Small intestine (tissue), 7 donors: ENCODE measurements around the gene DOCK1. TPM values are rescaled to one million over a fixed set of nuclear protein-coding genes. Genes with fewer than 3 reads are reported as not detected.

ENCODE experiments used
- DNase-seq, 2 donors: peaks; one replicate each; pipeline versions ENCODE4 v3.0.0 to v3.0.0-alpha.2; 2013
- FAIRE-seq: peaks from 2 replicates; lab custom pipeline; 2012; peaks lifted over from hg19 to GRCh38; lab: Jason Lieb, UNC
- H3K27ac ChIP-seq, 3 donors: one replicate each; pipeline ENCODE4 v1.5.1; 2013; ENCODE audit warnings: low read length in 2 of 3, mild to moderate bottlenecking in 2 of 3, control low read depth in 1 of 3, inconsistent platforms in 1 of 3, low read depth in 1 of 3, moderate library complexity in 1 of 3
- H3K27me3 ChIP-seq, 3 donors: one replicate each; pipeline ENCODE4 v1.6.1; 2013; ENCODE audit warnings: low read length in 3 of 3, inconsistent platforms in 1 of 3; ENCODE audit not compliant: control insufficient read depth in 3 of 3, insufficient read depth in 3 of 3
- H3K36me3 ChIP-seq, 3 donors: one replicate each; pipeline ENCODE4 v1.6.1; 2013; ENCODE audit warnings: low read length in 3 of 3, inconsistent platforms in 1 of 3, low read depth in 1 of 3, mild to moderate bottlenecking in 1 of 3, moderate library complexity in 1 of 3; ENCODE audit not compliant: control insufficient read depth in 3 of 3, insufficient read depth in 2 of 3
- H3K4me1 ChIP-seq, 3 donors: one replicate each; pipeline ENCODE4 v1.6.1; 2013; ENCODE audit warnings: low read length in 2 of 3, inconsistent platforms in 1 of 3, low read depth in 1 of 3, mild to moderate bottlenecking in 1 of 3, moderate library complexity in 1 of 3; ENCODE audit not compliant: control insufficient read depth in 3 of 3, insufficient read depth in 2 of 3
- H3K4me3 ChIP-seq, 3 donors: one replicate each; pipeline ENCODE4 v1.5.1; 2013; ENCODE audit warnings: low read length in 3 of 3, control low read depth in 1 of 3, inconsistent platforms in 1 of 3, low read depth in 1 of 3, mild to moderate bottlenecking in 1 of 3, moderate library complexity in 1 of 3
- H3K9me3 ChIP-seq, 2 donors: one replicate each; pipeline ENCODE4 v1.6.1; 2013; ENCODE audit warnings: low read depth in 1 of 2, low read length in 1 of 2; ENCODE audit not compliant: control insufficient read depth in 2 of 2, insufficient read depth in 1 of 2
- WGBS, 3 donors: extraction: QIAGEN DNeasy Blood & Tissue Kit; methylation state at CpG; one replicate each; pipeline ENCODE4 v1.1.7; 2013; 5-methylcytosine and 5-hydroxymethylcytosine counted together
- polyA plus RNA-seq, 4 donors: library from polyadenylated mRNA; stranded (reverse) in 3 of 4; unstranded in 1 of 4; fragments of 200-250 nt in 3 of 4; fragments of 120-200 nt in 1 of 4; gene quantifications; one replicate each; pipeline versions ENCODE4 v1.2.1 to v1.2.3, GENCODE V29; 2013
- donor health status: healthy with polysubstance abuse.
- donor health status: control.
- donor health status: control.
- donor health status: Bipolar disorder and iron deficiency.
- donor health status: healthy.

Gene DOCK1
- polyA plus RNA-seq, 4 donors = 16.8 to 27.0 (median 22.1) TPM

GRCh38 chr10:127272076-127272475 lies 366.8 kb downstream of the DOCK1 start:
- DNase-seq (no peak), FAIRE-seq (no peak)
- no peaks in the 10 kb centered on the region for H3K4me1 ChIP-seq
- H3K36me3 ChIP-seq = peaks cover 0 to 25% (median 0%) of the 10 kb centered on the region in 3 donors
- no peak overlapping the region for H3K4me3 ChIP-seq
- no peaks in the 10 kb centered on the region for H3K27me3 ChIP-seq
- WGBS, 3 donors = 83 to 97% (median 92%) methylated on average over 4 of the region's 4 CpGs
- peaks cover 0 to 2% of the 10 kb centered on the region in 2 donors for H3K9me3 ChIP-seq
- H3K27ac ChIP-seq = no peak overlapping the region

GRCh38 chr10:127275272-127275671 lies 370.0 kb downstream of the DOCK1 start:
- Histone ChIP-seq H3K4me1 (peaks cover 0 to 11% (median 0%) of the 10 kb centered on the region in 3 donors), H3K4me3 (no peak overlapping the region), H3K9me3 (peaks cover 0 to 2% of the 10 kb centered on the region in 2 donors), H3K27me3 (no peaks in the 10 kb centered on the region), H3K36me3 (peaks cover 0 to 15% (median 0%) of the 10 kb centered on the region in 3 donors), H3K27ac (no peak overlapping the region)
- no peak for DNase-seq
- WGBS, 3 donors = 93 to 97% (median 94%) methylated on average over 6 of the region's 6 CpGs
- no peak for FAIRE-seq

GRCh38 chr10:127275793-127276450 lies 370.7 kb downstream of the DOCK1 start:
- no peak for FAIRE-seq
- 93 to 96% (median 95%) methylated on average over 10 of the region's 10 CpGs for WGBS, 3 donors

GRCh38 chr10:127276794-127277462 lies 371.7 kb downstream of the DOCK1 start:
- Histone ChIP-seq H3K4me3 (no peak overlapping the region), H3K9me3 (peaks cover 0 to 2% of the 10 kb centered on the region in 2 donors), H3K27ac (no peak overlapping the region), H3K36me3 (peaks cover 0 to 18% (median 0%) of the 10 kb centered on the region in 3 donors), H3K4me1 (peaks cover 0 to 11% (median 0%) of the 10 kb centered on the region in 3 donors), H3K27me3 (no peaks in the 10 kb centered on the region)
- 70 to 79% (median 75%) methylated on average over 4 of the region's 4 CpGs for WGBS, 3 donors
- DNase-seq (no peak), FAIRE-seq (no peak)

More at GRCh38 chr10:127275793-127276450, 370.7 kb downstream of the DOCK1 start:
- Histone ChIP-seq H3K27me3 (no peaks in the 10 kb centered on the region), H3K4me3 (no peak overlapping the region), H3K36me3 (peaks cover 0 to 15% (median 0%) of the 10 kb centered on the region in 3 donors), H3K4me1 (peaks cover 0 to 11% (median 0%) of the 10 kb centered on the region in 3 donors), H3K27ac (no peak overlapping the region), H3K9me3 (peaks cover 0 to 2% of the 10 kb centered on the region in 2 donors)
- DNase-seq = no peak

GRCh38 chr10:127278001-127278400 lies 372.8 kb downstream of the DOCK1 start:
- WGBS, 3 donors = 70 to 75% (median 73%) methylated on average over 5 of the region's 5 CpGs
- no peak for DNase-seq
- H3K4me3 ChIP-seq = no peak overlapping the region
- no peak overlapping the region for H3K27ac ChIP-seq
- H3K36me3 ChIP-seq = peaks cover 0 to 14% (median 0%) of the 10 kb centered on the region in 3 donors
- H3K4me1 ChIP-seq = peaks cover 0 to 11% (median 0%) of the 10 kb centered on the region in 3 donors
- H3K27me3 ChIP-seq = no peaks in the 10 kb centered on the region
- no peak for FAIRE-seq
- H3K9me3 ChIP-seq = no peaks in the 10 kb centered on the region

- H3K4me3 ChIP-seq = no peak overlapping the region
- WGBS, 3 donors = 64 to 70% (median 65%) methylated on average over 5 of the region's 5 CpGs
- DNase-seq (peak; percentile 15 to 74), FAIRE-seq (no peak)
- H3K9me3 ChIP-seq = no peaks in the 10 kb centered on the region
- H3K27me3 ChIP-seq = no peaks in the 10 kb centered on the region
- peaks cover 0 to 11% (median 0%) of the 10 kb centered on the region in 3 donors for H3K4me1 ChIP-seq
- peak overlapping the region in 1 of 3 donors; percentile 65 for H3K27ac ChIP-seq
- peaks cover 0 to 9% (median 0%) of the 10 kb centered on the region in 3 donors for H3K36me3 ChIP-seq
Observed at GRCh38 chr10:127279334-127279774, 374.1 kb downstream of the DOCK1 start.

GRCh38 chr10:127280446-127280845 lies 375.2 kb downstream of the DOCK1 start:
- DNase-seq (no peak), FAIRE-seq (no peak)
- Histone ChIP-seq H3K27ac (no peak overlapping the region), H3K36me3 (peaks cover 0 to 8% (median 0%) of the 10 kb centered on the region in 3 donors), H3K9me3 (no peaks in the 10 kb centered on the region), H3K27me3 (no peaks in the 10 kb centered on the region), H3K4me1 (peaks cover 0 to 11% (median 0%) of the 10 kb centered on the region in 3 donors), H3K4me3 (no peak overlapping the region)
- WGBS, 3 donors = 91 to 97% (median 95%) methylated on average over 4 of the region's 4 CpGs

- Histone ChIP-seq H3K36me3 (peaks cover 0 to 10% (median 0%) of the 10 kb centered on the region in 3 donors), H3K27ac (no peak overlapping the region), H3K4me3 (no peak overlapping the region), H3K27me3 (no peaks in the 10 kb centered on the region), H3K4me1 (peaks cover 0 to 11% (median 0%) of the 10 kb centered on the region in 3 donors), H3K9me3 (peaks cover 0 to 4% of the 10 kb centered on the region in 2 donors)
- WGBS, 3 donors = 71 to 83% (median 79%) methylated on average over 4 of the region's 4 CpGs
- DNase-seq = no peak
- FAIRE-seq = no peak
Observed at GRCh38 chr10:127283017-127283416, 377.8 kb downstream of the DOCK1 start.
